Measurements from ENCODE around the gene CREM. TPM values are rescaled to one million over a fixed set of nuclear protein-coding genes. Genes with fewer than 3 reads are reported as not detected.

Gene CREM
- total and polyA plus RNA-seq, 2 of the 8 experiments (the other 6 are each of a cell fraction or from before 2014, with no cell fraction given) = 18.7 to 21.9 TPM

DNA sequence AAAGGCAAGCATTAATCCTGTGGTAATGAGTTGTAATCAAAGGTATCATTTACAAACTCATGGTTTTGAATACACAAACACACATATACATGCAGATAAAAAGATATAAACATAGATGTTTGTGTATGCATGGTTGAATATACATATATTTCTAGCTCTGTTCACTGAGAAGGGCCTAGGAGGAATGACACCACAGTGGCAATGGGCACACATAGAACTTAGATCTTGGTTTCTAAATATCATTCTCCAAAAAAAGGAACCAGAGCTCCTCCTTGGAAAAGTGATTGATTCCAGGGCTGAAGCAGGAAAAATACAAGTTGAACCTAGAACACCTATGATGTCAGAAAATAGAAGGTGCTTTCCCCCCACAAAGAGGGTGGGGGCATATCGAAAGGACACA lies 43.4 kb upstream of the CREM start (continued):
- TF ChIP-seq TEAD4 (IDR thresholded peaks at IDR 0.05; ENCODE audit: low read depth, low read length) (no peak), CREB1 (IDR thresholded peaks at IDR 0.05) (no peak)
- TF ChIP-seq, protein P1, sequence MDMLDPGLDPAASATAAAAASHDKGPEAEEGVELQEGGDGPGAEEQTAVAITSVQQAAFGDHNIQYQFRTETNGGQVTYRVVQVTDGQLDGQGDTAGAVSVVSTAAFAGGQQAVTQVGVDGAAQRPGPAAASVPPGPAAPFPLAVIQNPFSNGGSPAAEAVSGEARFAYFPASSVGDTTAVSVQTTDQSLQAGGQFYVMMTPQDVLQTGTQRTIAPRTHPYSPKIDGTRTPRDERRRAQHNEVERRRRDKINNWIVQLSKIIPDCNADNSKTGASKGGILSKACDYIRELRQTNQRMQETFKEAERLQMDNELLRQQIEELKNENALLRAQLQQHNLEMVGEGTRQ (IDR thresholded peaks at IDR 0.05; ENCODE audit: low read length) = no peak
